Peyer's patch (tissue), 4 donors: Measurements from ENCODE around the gene CDC25A.

Experiments
- CTCF ChIP-seq, 6 experiments: fragments of 450-650 bp in 4 of 6; fragments of 200-600 bp in 2 of 6; sonication (generic) in 1 of 6; IDR thresholded peaks; one replicate each; pipeline ENCODE4 v1.5.1; 2017 to 2019; ENCODE audit warnings: antibody characterized with exemption in 6 of 6, mild to moderate bottlenecking in 3 of 6, moderate library complexity in 1 of 6
- POLR2A ChIP-seq, 2 donors: fragments of 450-650 bp; IDR thresholded peaks; one replicate each; pipeline ENCODE4 v1.5.1; 2017; ENCODE audit warnings: antibody characterized with exemption in 2 of 2, mild to moderate bottlenecking in 2 of 2, moderate library complexity in 2 of 2

DNA sequence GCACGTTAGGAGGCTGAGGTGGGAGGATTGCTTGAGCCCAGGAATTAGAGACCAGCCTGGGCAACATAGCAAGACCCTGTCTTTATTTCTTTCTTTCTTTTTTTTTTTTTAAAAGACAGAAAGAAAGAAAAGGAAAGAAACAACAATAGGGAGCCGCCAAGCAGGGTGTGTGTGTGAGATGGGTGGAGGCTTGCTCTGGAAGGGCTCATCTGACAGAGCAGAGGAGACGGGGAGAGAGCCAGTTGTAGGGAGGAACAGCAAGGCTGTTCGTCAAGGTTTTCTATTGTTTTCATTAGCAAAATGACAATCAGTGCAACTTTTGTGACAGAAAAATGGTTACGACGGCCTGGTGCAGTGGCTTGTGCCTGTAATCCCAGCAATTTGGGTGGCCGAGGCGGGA is 69.3 kb downstream of the CDC25A start:
- TF ChIP-seq CTCF (IDR thresholded peaks at IDR 0.05) (no peak), POLR2A (IDR thresholded peaks at IDR 0.05) (no peak)
